ENCODE results near the gene RAMACL. TPM values are rescaled to one million over a fixed set of nuclear protein-coding genes. Genes with fewer than 3 reads are reported as not detected.

The RAMACL gene
- total RNA-seq, 1 experiment from 2014 or later: 0.77 TPM

DNA sequence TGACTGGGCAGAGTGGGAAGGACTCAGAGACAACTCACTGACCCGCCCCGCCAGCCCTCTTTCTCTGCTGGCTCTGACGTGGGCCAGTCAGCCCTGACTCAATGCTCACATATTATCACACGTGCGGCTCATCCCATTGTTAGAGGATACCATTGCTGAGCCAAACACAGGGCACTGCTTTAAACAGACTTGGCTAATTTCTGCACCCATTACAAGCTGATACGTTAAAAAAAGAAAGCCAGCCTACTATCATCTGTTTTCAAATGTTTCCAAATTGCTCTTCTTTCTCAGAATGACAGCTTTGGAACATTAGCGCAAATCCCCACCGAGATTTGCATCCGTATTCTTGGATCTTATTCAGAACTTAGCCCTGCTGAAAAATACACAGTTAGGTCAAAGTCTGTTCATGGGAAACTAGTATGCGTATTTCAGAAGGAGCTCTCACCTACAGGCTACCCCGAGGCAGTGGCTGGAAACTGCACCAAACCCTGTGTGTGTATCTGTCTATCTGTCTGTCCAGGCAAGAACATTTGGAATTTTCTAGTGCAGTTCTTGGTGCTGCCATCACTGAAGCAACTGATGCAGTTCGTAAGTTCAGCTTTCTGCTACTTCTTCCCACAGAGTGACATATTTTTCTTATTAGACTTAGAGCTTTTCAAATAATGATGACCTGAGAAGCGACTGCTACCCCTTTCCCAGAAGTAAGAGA is 32.8 kb downstream of the RAMACL start:
- no peak overlapping the region for H3K27ac ChIP-seq (ENCODE audit: low read depth, low read length, poor library complexity, severe bottlenecking)
- no peaks in the 10 kb centered on the region for H3K9me3 ChIP-seq (ENCODE audit: low read depth, low read length, poor library complexity, severe bottlenecking)
- ChIA-PET POLR2A (ENCODE audit: low non-redundant PET) (interaction anchor here (0.6 kb wide), 1 partner anchor 71 kb away, joined by 4 read pairs; no protein-coding TSS in a partner anchor), CTCF (no interaction called here)
- intact Hi-C loops (cut with micrococcal nuclease; ENCODE audit: unreplicated experiment): no loop called here
- peaks cover 5% of the 10 kb centered on the region for H3K4me1 ChIP-seq (ENCODE audit: insufficient read depth, low read length, poor library complexity, severe bottlenecking)
- H3K4me3 ChIP-seq (ENCODE audit: low read depth, low read length, poor library complexity, severe bottlenecking): no peak overlapping the region
- no peaks in the 10 kb centered on the region for H3K27me3 ChIP-seq (replicated peaks; ENCODE audit: insufficient read depth, low read depth, low read length, poor library complexity)
- no peak for DNase-seq (ENCODE audit: low spot score)
- no TSS peak for BruUV-seq (replicated peaks)
- TF ChIP-seq, protein P1, sequence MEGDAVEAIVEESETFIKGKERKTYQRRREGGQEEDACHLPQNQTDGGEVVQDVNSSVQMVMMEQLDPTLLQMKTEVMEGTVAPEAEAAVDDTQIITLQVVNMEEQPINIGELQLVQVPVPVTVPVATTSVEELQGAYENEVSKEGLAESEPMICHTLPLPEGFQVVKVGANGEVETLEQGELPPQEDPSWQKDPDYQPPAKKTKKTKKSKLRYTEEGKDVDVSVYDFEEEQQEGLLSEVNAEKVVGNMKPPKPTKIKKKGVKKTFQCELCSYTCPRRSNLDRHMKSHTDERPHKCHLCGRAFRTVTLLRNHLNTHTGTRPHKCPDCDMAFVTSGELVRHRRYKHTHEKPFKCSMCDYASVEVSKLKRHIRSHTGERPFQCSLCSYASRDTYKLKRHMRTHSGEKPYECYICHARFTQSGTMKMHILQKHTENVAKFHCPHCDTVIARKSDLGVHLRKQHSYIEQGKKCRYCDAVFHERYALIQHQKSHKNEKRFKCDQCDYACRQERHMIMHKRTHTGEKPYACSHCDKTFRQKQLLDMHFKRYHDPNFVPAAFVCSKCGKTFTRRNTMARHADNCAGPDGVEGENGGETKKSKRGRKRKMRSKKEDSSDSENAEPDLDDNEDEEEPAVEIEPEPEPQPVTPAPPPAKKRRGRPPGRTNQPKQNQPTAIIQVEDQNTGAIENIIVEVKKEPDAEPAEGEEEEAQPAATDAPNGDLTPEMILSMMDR (conservative IDR thresholded peaks at IDR 0.05; ENCODE audit: low read depth, low read length): no peak
- TF ChIP-seq EZH2 (IDR thresholded peaks at IDR 0.05; ENCODE audit: borderline replicate concordance, low read depth, low read length, poor library complexity, severe bottlenecking): no peak
- no peaks in the 10 kb centered on the region for H3K36me3 ChIP-seq (ENCODE audit: insufficient read depth, low read length, poor library complexity, severe bottlenecking)

DNA sequence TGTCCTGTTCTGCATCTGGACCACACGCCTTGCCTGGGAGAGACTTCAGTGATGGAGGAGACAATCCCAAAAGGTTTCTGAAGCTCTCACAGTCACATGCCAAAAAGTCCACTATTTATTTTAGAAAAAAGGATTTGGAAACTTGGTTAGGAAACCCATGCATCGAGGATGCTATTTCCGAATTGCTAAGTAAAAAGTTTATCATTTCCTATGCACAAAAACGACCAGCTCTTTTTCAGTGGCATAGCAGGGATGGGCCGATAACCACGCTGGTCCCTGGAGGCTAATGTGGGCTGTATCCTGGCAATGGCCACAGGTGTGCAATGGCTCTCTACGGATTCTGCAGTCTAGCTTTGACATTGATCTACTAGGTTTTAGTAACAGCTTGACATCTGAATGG is 33.9 kb downstream of the RAMACL start:
- Histone ChIP-seq H3K27ac (ENCODE audit: low read depth, low read length, poor library complexity, severe bottlenecking) (no peak overlapping the region), H3K4me1 (ENCODE audit: insufficient read depth, low read length, poor library complexity, severe bottlenecking) (peaks cover 5% of the 10 kb centered on the region), H3K9me3 (ENCODE audit: low read depth, low read length, poor library complexity, severe bottlenecking) (no peaks in the 10 kb centered on the region), H3K4me3 (ENCODE audit: low read depth, low read length, poor library complexity, severe bottlenecking) (no peak overlapping the region), H3K36me3 (ENCODE audit: insufficient read depth, low read length, poor library complexity, severe bottlenecking) (no peaks in the 10 kb centered on the region), H3K27me3 (replicated peaks; ENCODE audit: insufficient read depth, low read depth, low read length, poor library complexity) (no peaks in the 10 kb centered on the region)
- CTCF ChIA-PET: no interaction called here
- intact Hi-C loops (cut with micrococcal nuclease; ENCODE audit: unreplicated experiment): no loop called here
- no TSS peak for BruUV-seq (replicated peaks)
- POLR2A ChIA-PET (ENCODE audit: low non-redundant PET): no interaction called here
- DNase-seq (ENCODE audit: low spot score): no peak
- no peak for TF ChIP-seq EZH2 (IDR thresholded peaks at IDR 0.05; ENCODE audit: borderline replicate concordance, low read depth, low read length, poor library complexity, severe bottlenecking)
- TF ChIP-seq, protein P1 (conservative IDR thresholded peaks at IDR 0.05; ENCODE audit: low read depth, low read length): no peak

DNA sequence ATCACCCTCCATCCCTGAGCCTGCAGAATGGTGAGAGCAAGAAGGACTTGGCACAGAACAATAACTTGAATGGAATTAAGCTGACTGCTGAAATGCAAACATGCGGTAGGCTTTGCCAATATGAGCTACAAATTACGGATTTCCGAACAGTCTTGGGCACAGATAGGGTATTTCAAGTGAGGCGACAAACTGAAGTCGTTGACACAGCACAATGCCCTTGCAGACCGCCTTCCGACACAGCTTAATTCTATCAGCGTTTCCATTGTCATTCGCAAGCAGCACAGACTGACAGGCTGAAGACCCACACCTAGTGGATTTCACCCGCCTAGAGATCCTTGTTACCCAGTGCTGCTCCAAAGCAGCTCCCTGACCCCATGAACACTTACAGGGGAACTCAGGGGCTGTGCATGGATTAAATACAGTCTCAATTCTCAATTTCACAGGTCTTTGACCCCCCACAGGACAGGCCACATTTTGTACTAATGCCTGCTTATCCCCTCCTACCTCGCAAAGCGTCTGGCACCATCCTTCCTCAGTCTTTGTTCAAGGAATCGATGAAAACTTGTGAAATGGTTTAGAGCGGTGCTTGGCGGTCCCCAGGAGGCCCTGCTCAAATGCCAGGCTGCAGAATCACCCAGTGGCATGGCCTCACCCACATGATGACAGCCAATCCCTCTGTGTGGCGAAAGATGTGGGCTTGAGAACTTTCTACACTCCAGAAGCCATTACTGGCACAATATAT is 34.6 kb downstream of the RAMACL start:
- H3K36me3 ChIP-seq (ENCODE audit: insufficient read depth, low read length, poor library complexity, severe bottlenecking): no peaks in the 10 kb centered on the region
- CTCF ChIA-PET: no interaction called here
- BruUV-seq (replicated peaks): no TSS peak
- TF ChIP-seq EZH2 (IDR thresholded peaks at IDR 0.05; ENCODE audit: borderline replicate concordance, low read depth, low read length, poor library complexity, severe bottlenecking): no peak
- TF ChIP-seq, protein P1 (conservative IDR thresholded peaks at IDR 0.05; ENCODE audit: low read depth, low read length): no peak
- intact Hi-C loops (cut with micrococcal nuclease; ENCODE audit: unreplicated experiment): no loop called here
- no peak overlapping the region for H3K4me3 ChIP-seq (ENCODE audit: low read depth, low read length, poor library complexity, severe bottlenecking)
- POLR2A ChIA-PET (ENCODE audit: low non-redundant PET): no interaction called here
- H3K4me1 ChIP-seq (ENCODE audit: insufficient read depth, low read length, poor library complexity, severe bottlenecking): peaks cover 3% of the 10 kb centered on the region
- H3K27ac ChIP-seq (ENCODE audit: low read depth, low read length, poor library complexity, severe bottlenecking): no peak overlapping the region
- H3K9me3 ChIP-seq (ENCODE audit: low read depth, low read length, poor library complexity, severe bottlenecking): no peaks in the 10 kb centered on the region
- no peak for DNase-seq (ENCODE audit: low spot score)
- H3K27me3 ChIP-seq (replicated peaks; ENCODE audit: insufficient read depth, low read depth, low read length, poor library complexity): no peaks in the 10 kb centered on the region

Data from A673 (cell line).